MV-4-11 (cell line): ENCODE results near the gene COPS2.

ENCODE experiments used
- DNase-seq: peaks from one replicate; lab custom pipeline; 2025; lab: John Stamatoyannopoulos, UW

COPS2 gene

DNA sequence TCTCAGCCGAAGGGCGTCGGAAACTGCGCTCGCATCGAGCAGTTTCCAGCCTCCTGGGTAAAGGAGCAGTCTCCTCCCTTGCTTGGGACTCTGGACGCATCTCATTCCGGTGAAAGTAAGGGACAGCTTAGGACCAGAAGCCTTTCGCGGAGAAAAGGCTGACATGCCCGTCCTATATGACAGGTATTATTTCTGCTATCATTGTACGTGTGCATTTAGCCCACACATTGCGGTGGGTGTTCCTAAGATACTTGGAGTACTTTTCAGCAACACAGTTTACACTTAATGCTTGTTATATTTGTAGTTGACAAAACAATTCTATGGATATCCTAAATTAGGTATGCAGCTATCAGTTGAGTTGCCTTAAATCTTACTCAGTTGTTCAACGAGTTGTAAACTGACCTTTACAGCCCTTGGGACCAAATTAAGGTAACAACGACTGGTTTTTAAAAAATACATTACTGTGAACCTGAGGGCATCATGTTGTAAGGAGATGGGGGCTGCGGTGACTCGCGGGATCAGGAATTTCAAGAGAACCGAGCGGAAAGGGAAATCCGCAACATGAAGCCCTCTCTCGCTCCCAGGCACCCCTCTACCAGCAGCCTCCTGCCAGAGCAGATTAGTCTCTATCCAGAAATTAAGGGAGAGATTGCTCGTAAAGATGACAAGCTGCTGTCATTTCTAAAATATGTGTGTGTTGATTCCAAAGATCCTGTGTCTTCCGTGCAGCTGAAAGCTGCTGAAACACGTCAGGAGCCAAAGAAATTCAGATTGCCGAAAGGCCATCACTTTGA, 632 bp upstream of the COPS2 start:
- DNase-seq = no peak

DNA sequence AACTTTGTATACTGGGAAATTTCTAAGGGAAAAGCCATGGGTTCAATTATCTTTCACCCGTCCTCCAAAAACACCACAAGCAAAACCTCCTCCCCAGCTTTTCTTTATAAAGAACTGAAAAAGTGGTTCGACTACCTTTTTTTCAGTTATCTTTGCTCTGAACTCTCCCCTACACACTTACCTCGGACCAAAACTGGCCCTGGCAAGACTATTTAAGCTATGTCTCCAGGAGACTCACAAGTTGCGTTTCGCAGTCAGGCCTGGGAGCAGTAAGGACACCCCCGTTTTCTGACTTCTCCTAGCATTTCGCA, 645 bp downstream of the COPS2 start:
- DNase-seq = no peak

DNA sequence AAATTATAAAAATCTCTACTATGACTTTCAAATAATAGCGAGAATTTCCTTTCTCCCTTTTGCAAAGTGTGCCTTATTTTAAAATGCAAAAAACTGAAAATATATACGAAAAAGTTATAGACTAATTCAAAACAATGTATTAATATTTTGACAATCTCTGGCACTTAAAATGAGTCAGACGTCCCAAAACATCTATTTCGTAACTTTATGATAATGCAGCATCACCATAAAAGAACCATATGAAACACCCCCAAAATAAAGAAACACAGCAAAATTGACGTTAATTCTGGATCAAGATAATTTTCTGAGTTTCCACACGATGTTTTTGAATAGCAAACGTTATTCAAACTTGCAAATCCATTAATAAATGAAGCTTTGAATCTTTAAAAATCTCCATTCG, 1.0 kb downstream of the COPS2 start:
- no peak for DNase-seq

DNA sequence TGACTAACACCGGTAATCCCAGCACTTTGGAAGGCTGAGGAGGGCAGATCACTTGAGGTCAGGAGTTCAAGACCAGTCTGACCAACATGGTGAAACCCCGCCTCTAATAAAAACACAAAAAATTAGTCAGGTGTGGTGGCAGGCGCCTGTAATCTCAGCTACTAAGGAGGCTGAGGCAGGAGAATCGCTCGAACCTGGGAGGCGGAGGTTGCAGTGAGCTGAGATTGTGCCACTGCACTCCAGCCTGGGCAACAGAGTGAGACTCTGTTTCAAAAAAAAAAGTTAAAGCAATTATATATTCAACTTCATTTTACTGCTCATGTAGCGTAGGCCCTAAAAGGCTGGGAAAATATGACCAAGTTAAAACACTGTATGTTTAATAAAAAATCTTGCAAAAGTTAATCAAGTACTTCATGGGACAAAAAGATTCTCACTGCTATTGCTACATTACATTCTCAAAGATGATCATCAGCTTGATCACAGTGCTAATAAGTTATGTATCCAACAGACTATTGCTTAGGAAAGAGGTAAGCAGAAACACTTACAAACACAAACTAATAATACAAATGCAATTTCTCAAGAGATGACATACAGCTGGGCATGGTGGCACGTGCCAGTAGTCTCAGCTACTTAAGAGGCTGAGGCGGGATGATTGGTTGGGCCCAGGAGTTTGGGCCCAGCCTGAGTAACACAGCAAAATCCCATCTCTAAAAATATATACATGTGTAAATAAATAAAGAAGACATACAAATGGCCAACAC, 2.7 kb downstream of the COPS2 start:
- no peak for DNase-seq

- no peak for DNase-seq
Observed at GRCh38 chr15:49151831-49152230, 3.6 kb downstream of the COPS2 start.

GRCh38 chr15:49148727-49149126, 6.7 kb downstream of the COPS2 start:
- no peak for DNase-seq

DNA sequence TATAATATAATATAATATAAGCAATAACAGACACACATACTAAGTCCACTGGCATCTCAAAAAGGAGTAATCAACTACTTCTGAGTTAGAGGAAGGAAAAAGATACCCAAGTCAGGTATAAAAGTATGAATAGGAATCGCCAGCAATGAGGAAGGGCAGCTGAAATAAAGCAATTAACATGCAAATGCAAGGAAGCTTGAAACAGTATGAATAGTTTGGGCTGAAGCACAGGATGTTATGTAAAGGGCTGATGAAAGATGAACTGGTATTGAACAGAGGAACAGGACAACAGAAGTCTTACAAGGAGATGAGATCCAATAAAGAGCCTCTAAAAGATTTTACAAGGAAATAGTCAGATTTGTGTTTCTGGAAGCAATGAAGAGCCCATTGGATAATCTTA, 7.1 kb downstream of the COPS2 start:
- DNase-seq = no peak

DNA sequence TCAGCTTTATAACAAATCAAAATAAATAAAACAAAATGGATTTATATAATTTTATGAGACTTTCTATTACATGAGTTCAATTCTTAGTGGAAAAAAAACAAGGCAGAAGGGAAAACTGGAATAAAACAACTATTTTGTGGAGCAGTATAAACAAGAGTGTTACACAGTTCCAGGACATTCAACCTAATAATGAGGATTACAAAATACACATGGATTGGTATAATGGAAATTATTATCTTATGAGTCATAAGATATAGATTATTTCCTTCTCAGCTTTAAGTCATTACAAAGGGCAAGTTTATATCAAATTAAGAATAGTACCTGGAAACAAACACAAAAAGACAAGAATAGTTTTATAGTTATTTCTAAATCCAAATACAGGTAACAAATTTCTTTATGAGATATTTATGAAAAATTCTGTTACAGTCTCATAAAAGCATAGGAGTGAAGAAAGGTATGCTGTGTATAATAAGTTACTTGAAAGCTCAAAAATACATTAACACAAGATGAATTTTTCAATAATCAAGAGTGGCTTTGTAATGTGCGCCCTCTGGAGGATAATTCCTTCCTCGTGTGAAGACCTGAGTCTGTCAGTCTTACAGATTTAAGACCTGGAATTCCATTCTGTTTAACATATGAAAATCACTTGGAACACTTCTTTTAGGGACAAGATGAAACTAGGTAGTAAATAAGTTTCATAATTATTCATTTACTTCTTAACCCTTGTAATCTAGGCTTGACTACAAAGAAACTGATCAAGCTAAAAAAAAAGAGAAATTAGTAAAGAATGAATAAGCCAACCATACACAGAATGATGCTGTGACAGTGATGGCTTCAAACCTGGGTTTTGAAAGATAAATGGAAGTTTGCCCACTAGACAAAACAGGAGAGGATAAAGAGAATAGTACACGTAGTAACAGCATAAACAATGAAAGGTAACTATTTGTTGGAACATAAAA, 9.5 kb downstream of the COPS2 start:
- peak; percentile 18 for DNase-seq

- no peak for DNase-seq
Observed at GRCh38 chr15:49137861-49138260, 17.5 kb downstream of the COPS2 start.

DNA sequence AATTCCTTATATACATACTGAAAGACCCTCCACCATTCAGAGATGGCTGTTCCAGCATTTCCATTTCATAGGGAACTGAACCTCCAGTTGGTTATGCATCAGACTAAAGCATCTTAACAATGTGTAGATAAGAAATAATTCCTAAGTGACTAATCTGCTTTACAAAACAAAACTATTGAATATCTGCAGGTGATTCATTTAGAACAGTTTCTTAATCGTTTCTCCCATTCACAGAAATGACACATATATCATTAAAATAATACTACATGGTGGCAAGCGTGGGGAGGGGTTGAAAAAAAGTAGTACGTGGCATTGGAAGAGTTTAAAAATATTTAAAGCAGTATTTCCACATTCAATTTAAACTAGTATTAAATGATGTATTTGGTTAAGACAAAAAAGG, 19.5 kb downstream of the COPS2 start:
- no peak for DNase-seq

DNA sequence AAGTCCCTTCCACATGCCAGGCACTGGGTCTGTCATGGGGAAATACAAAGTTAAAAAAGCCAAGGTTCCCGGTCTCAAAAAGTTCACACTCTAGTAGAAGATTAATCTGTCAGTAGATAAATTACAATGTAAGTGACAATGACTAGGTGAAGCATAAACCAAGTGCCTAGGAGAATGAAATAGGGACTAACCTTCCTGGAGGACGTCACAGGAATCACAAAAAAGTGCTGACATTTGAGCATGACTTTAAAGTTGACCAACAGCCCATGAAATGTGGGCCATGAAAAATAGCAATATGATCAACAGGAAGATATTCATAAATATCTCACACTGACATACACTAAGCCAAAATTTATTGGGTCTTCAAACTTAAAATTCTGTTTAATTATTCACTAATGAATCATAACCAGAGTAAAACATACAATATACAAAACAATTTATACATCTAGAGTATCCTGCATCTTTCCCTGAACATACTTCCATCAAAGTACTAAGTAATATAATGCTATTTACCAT, 20.0 kb downstream of the COPS2 start:
- no peak for DNase-seq

DNA sequence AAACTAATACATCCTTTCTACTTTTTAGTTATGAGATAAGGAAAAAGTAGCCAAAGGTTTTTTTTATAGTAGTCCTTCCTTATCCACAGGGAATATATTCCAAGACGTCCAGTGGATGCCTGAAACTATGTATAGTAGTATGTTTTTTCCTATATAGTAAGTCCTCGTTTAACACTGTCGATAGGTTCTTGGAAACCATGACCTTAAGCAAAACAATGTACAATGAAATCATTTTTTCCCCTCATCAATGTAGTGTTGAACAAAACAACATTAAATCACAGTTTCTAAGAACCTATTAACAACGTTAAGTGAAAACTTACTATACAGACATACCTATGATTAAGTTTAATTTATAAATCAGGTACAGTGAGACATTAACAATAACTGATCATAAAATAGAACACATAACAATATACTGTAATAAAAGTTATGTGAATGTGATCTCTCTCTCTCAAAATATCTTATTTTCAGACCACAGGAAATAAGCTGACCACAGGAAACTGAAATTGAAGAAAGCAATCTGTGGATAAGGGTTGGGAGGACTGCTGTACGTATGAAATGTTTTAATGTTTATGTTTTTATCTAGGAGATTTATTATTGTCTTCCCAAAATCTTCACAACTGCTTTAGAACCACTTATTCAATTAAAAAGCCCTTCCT, 20.6 kb downstream of the COPS2 start:
- DNase-seq = no peak

DNA sequence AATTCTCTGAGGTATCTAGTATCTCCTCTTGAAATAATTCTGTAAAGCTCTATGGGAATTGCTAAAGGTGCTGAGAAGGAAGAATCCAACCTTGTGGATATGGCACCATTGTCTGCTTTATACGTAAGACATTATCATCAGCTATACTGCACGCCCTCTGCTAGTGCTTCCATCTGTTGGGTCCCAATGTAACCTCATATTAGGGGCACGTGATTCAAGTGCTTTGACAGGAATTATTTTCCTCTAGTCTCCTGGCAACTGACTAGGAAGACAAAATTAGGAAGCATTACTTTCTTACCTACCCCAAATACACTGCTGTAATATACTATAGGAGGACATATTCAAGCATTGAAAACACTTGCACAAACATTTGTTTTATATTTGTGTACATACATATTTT, 24.0 kb downstream of the COPS2 start:
- DNase-seq = no peak

DNA sequence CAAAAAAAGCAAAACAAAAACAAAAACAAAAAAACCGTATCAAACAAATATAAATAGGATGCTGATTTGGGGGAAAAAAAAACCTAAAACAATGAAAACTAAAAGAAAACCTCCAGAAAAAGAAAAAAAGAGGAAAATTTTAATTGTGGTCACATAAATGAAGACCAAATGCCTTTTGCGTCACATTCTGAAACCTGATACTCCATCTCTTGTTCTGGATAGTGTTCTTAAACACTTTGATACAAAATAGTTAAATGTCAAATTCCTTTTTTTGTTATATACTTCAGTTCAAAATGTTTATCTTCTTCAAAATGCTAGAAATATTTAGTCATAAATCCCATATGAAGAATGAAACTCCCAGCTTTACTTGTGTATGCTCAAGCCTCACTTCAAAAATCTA, 31.0 kb downstream of the COPS2 start:
- DNase-seq = no peak

DNA sequence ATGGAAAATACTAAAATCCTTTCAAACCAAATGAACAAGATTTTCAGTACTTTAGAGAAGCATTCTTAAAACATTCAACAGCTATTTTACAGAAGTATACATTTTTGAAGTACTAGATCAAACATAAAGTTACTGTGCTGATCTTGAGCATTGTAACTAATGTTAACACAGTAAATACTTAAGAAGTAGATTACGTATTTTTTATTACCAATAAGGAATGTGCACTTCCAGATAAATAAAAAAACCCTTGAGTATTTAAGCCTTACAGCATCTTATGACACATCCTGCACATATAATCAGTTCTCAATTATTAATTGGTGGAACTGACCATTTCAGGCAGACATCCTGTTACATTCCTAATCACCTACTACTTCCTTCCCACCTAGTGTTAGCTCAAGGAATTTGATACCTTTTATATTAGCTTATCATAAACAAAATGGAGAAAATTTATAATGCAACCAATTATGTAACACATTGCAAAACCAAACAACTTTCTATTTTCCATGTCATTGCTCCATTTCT, 32.8 kb downstream of the COPS2 start:
- no peak for DNase-seq

GRCh38 chr15:49121901-49122300, 33.5 kb downstream of the COPS2 start:
- no peak for DNase-seq

DNA sequence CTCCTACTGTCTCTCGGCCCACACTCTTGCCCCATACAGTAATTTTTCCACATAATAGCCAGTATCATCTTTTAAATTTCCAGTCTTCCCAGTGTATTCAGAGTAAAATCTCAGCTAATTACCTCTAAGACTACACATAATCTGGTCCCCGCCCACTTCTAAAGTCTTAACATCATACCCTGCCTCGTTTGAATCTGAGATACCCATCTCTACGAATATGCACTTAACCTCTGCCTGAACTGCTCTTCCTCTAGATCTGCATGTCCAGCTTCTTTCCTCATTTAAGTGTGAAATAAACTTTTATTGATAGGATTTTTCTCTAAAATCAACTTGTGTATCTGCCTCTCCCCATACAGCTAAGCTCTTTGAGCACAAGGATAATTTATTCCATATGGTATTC, 34.6 kb downstream of the COPS2 start:
- DNase-seq = no peak

- DNase-seq = no peak
Observed at GRCh38 chr15:49116108-49116857, 39.1 kb downstream of the COPS2 start.

DNA sequence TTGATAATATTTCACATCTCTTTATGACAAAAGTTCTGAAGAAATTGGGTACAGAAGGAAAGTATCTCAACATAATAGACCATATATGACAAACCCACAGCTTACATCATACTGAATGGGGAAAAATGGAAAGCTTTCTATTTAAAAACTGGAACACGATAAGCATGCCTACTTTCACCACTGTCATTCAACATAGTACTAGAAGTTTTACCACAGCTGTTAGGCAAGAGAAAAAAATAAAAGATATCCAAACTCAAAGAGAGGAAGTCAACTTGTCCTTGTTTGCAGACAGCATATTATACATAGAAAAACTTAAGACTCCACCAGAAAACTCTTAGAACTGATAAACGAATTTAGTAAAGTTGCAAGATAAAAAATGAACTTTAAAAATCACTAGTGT, 40.3 kb downstream of the COPS2 start:
- DNase-seq = peak; percentile 84

DNA sequence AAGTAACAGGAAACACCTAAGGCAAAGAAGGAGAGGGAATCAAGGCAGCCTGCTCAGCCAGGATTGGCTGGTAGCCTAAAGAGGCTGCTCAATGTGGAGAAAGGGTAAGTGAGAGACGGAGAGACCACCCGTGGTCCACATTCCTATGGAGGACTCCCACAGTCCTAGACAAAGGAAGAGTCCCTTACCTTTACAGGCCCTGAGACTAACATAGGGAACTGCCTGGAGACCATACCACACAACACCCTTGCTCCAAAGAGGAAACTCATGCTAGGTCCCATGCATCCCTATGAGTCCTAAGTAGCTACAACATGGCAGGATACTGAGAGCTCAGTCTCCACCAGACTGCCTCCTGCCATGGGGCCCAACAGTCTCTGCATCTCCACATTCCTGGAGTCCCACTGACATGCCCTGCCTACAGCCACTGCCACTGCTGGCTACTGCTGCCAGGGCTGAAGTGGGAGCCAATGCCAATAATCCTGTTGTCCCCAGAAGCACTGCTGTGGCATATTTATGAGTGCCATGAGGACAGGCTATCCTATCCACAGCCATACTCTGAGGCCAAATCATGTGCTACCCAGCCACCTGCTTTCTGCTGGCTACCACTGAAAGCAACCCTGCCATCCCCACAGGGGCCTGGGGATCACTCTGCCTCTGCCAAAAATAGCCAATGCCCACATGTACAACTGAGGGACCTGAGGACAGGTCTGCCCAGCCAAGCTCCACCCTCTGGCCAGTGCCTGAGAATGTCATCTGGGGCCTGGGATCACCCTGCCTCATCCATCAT, 45.0 kb downstream of the COPS2 start:
- DNase-seq = no peak
